Activated gamma-delta T cell treated with anti-CD3 and anti-CD28 coated beads, Interleukin-2, amount 50 U/mL, for 16 hours (primary cell): ENCODE data around the gene CD200.

Source experiments
- DNase-seq: peaks from one replicate; pipeline ENCODE4 v3.0.0-alpha.2; 2020; ENCODE audit warnings: low read depth

The CD200 gene

GRCh38 chr3:112333381-112334317 is 693 bp downstream of the CD200 start:
- no peak for DNase-seq

GRCh38 chr3:112334691-112335433 is 1.9 kb downstream of the CD200 start:
- no peak for DNase-seq

GRCh38 chr3:112335434-112335781 is 2.5 kb downstream of the CD200 start:
- no peak for DNase-seq

DNA sequence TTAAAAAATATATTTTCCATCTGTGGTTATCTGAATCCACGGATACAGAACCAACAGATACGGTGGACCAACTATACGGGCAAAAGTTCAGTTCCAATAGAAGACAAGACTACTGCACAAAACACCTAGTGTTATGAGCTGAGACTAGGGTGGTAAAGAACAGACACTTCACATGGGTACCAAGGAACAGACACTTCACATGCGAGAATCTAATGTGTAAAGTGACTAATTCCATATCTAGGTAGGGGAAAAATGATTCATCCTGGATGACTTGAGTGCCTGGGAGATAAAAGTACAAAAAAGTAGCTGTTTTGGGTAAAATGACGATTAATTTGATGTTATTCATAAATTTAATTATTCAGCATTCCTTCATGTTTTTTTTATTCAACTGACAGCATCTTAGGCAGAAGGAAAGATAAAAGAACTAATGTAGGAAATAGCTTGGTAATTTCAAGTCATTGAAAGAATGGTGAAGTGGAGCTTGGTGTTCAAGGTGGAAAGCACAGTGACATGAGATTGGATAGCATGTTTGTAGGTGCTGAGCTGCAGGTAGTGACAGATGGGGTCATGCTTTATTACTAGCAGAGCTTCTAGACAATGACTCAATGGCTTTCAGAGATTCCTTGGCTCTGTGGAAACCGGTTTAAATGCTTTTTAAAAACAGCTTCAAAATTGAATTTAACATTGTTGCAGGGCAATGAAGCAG is 5.2 kb downstream of the CD200 start:
- DNase-seq: no peak

DNA sequence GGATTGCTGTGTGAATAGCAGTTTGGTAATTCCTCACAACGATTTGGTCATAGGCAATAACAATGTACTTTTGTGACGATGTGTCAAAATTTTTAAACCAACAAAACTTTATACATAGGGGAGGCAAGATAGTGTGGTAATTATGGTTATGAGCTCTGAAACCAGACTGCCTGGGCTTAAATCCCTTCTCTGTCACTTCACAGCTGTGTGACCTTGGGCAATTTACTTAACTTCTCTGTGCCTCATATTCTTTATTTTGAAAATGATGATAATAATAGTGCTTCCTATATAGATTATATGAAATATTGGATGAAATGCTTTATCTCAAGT is 5.7 kb downstream of the CD200 start:
- DNase-seq: no peak

GRCh38 chr3:112339134-112339533 is 6.2 kb downstream of the CD200 start:
- no peak for DNase-seq

DNA sequence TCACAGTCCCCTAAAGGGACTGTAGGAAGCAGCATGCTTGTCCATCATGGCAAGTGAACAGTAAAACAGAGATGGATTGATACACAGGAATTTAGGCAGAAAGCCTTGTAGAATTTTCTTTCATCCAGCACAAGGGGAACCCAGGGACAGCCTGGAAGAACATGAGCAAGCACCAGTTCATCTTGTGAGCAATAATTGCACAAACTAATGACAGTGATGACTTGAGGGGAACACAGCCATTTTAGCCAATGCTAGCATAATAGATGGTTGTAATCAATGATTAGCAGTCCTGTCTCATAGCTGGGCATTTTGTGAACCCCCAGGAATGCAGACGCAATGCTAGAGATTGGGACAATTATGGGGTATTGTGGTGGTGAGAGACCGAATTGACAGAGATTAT is 6.7 kb downstream of the CD200 start:
- DNase-seq: no peak

- DNase-seq: no peak
Observed at GRCh38 chr3:112341386-112341785, 8.4 kb downstream of the CD200 start.

DNA sequence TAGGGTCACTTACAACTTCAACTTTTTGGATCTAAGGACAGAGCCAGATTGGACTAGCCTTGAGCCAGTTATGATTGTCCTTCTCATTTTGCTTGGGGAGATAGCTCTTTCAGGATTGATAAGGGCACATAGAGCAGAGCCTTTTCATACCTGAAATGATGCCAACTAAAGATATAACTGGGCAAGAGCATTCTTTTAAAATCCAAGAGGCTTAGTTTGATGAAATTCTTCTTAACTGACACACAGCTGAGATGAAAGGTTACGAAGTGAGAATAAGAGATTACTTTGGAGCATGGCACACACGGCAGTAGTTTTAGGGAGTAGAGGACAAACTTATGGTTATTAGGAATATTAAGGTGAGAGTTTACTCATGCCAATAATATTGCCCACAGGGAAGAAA is 12.7 kb downstream of the CD200 start:
- no peak for DNase-seq

GRCh38 chr3:112346491-112347122 is 13.7 kb downstream of the CD200 start:
- no peak for DNase-seq

DNA sequence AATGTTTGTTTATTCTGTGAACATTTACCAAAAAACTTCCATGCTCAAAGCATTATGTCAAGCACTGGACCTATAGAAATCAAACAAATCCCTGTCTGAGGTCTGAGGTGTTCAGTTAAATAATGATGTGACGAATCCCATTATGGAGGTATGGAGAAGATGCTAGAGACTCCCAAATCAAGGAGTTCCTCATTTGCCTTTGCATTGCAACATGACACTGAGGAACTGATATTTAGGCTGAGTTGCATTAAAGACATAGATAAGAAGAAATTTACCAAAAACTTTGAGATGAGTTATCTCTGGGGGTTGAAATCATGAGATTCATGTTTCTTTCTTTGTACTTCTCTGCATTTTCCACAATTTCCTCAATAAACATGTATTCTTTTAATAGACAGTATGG is 16.0 kb downstream of the CD200 start:
- DNase-seq: no peak

DNA sequence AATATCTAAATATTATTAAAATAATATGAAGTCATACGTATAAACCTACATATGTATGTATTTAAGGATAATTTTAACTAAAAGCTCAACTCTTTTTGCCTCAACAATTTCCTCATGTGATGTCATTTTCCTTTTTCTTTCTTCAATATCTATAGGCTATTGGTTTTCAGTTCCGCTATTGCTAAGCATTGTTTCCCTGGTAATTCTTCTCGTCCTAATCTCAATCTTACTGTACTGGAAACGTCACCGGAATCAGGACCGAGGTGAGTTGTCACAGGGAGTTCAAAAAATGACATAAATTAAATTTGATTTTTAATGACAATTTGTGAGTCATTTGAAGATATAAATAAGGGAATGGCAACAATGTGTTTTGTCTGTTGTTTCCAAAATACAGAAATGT is 16.6 kb downstream of the CD200 start:
- DNase-seq: no peak

DNA sequence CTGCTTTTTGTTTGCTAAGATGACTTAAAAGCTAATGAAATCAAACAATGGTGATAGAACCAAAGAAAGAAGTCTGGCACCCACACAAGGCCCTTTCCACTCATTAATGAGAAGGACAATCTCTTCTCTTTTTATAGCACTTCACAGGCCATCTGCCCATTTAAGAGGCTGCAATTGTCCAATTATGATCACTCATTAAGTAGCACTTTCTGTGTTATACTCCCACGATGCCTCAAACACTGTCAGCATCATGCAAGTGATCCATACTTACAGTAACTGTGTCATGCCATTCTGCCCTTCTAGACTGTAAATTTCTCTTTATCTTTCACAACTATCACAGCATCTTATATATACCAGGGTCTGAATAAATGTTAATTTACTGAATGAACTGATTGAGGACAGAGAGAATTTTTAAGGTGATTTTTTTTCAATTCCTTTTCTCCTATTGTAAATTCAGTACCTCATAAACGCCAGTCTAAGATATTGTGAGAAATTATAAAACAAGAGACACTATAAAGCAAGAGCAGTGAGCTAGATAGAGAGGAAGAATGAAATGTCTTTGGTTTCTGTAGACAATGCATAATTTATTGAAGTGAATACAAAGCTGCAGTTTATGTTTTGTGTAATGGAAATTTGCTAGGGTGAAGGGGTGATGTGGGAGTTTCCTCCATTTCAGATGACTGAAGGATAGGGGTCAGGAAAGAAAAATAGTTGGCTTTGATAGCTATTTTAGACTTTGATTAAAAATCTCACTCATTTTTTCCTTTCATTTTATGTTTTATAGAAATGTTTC is 17.3 kb downstream of the CD200 start:
- no peak for DNase-seq

- DNase-seq: no peak
Observed at GRCh38 chr3:112351036-112351435, 18.1 kb downstream of the CD200 start.

DNA sequence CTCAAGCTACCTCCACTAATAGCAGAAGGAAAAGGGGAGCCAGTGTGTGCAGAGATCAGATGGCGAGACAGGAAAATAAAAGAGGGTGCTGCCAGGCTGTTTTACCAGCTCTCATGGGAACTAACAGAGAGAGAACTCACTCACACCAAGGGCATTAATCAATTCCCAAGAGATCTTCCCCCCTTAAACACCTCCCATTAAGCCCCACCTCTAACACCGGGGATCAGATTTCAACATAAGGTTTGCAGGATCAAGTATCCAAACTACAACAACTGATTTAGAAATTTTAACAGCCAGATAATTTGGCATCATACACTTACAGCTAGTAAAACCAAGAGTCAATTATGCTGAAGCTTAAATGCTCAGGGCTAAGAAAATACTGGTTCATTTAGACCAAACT is 18.9 kb downstream of the CD200 start:
- DNase-seq: no peak

GRCh38 chr3:112352720-112353119 is 19.8 kb downstream of the CD200 start:
- no peak for DNase-seq

GRCh38 chr3:112353365-112353764 is 20.4 kb downstream of the CD200 start:
- no peak for DNase-seq

GRCh38 chr3:112354642-112355306 is 21.8 kb downstream of the CD200 start:
- DNase-seq: no peak

DNA sequence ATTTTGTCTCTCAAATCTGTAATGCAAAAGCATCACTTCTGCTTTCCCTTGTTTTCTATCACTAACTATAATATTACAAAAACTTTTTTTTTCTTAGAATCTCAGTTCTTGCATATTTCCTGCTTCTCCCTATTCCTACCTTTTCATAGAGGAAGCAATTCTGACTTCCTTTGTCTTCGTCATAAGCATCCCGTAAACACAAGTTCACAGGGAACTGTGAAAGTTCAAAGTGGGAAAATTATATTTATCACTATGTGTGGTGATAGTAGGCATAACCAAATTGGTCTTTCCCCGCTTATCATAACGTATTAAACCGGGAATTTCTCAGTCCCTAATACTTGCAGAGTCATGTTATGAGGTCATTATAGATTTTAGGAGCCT is 22.3 kb downstream of the CD200 start:
- no peak for DNase-seq

GRCh38 chr3:112357930-112358780 is 25.2 kb downstream of the CD200 start:
- DNase-seq: no peak
